Right renal pelvis (tissue), 4 donors: ENCODE data around the gene COL18A1. TPM values are rescaled to one million over a fixed set of nuclear protein-coding genes. Genes with fewer than 3 reads are reported as not detected.

Experiments
- DNase-seq, 4 donors: peaks; one replicate each; pipeline ENCODE4 v3.0.0-alpha.2; 2013; ENCODE audit warnings: low read depth in 4 of 4, low spot score in 3 of 4, missing footprints in 1 of 4
- polyA plus RNA-seq, 4 donors: library from polyadenylated mRNA; unstranded; fragments of 120-200 nt; gene quantifications; one replicate each; pipeline ENCODE4 v1.2.1, GENCODE V29; 2013; ENCODE audit not compliant: insufficient read length in 4 of 4

Gene COL18A1
- polyA plus RNA-seq, 4 donors: 135 to 240 (median 143) TPM

GRCh38 chr21:45487161-45487806 lies 82.3 kb downstream of the COL18A1 start:
- no peak for DNase-seq

GRCh38 chr21:45487891-45488600 lies 83.1 kb downstream of the COL18A1 start:
- DNase-seq: no peak

- DNase-seq: no peak
Measured at GRCh38 chr21:45488931-45489721, 84.2 kb downstream of the COL18A1 start.

GRCh38 chr21:45489722-45489982 lies 84.7 kb downstream of the COL18A1 start:
- DNase-seq: no peak

- DNase-seq: no peak
Measured at GRCh38 chr21:45490049-45490731, 85.2 kb downstream of the COL18A1 start.

GRCh38 chr21:45491056-45491455 lies 86.1 kb downstream of the COL18A1 start:
- DNase-seq: no peak

GRCh38 chr21:45491623-45492022 lies 86.7 kb downstream of the COL18A1 start:
- DNase-seq: no peak

- DNase-seq: no peak
Measured at GRCh38 chr21:45492765-45493164, 87.8 kb downstream of the COL18A1 start.

- no peak for DNase-seq
Measured at GRCh38 chr21:45493401-45494001, 88.5 kb downstream of the COL18A1 start.

GRCh38 chr21:45494135-45494850 lies 89.3 kb downstream of the COL18A1 start:
- DNase-seq: no peak

- DNase-seq: no peak
Measured at GRCh38 chr21:45494851-45495680, 90.1 kb downstream of the COL18A1 start.

- DNase-seq: no peak
Measured at GRCh38 chr21:45496151-45496967, 91.4 kb downstream of the COL18A1 start.

- DNase-seq: no peak
Measured at GRCh38 chr21:45496968-45497845, 92.2 kb downstream of the COL18A1 start.

GRCh38 chr21:45497846-45498645 lies 93.1 kb downstream of the COL18A1 start:
- no peak for DNase-seq

- no peak for DNase-seq
Measured at GRCh38 chr21:45498646-45499000, 93.7 kb downstream of the COL18A1 start.

- DNase-seq: no peak
Measured at GRCh38 chr21:45499201-45499750, 94.3 kb downstream of the COL18A1 start.
